Gastroesophageal sphincter (tissue), 3 donors: ENCODE data around the gene LSP1.

Experiments
- CTCF ChIP-seq, 4 experiments: fragments of 200-600 bp in 2 of 4; fragments of 450-650 bp in 2 of 4; sonication (generic) in 1 of 4; IDR thresholded peaks; one replicate each; pipeline ENCODE4 v1.5.1; 2017 to 2019; ENCODE audit warnings: antibody characterized with exemption in 4 of 4, mild to moderate bottlenecking in 2 of 4, moderate library complexity in 2 of 4
- EP300 ChIP-seq: sonication (generic); formaldehyde crosslinking; IDR thresholded peaks from one replicate; pipeline ENCODE4 v1.6.1; 2017; ENCODE audit warnings: antibody characterized with exemption, mild to moderate bottlenecking
- POLR2A ChIP-seq, 2 donors: fragments of 450-650 bp; IDR thresholded peaks; one replicate each; pipeline ENCODE4 v1.6.1; 2017; ENCODE audit warnings: antibody characterized with exemption in 2 of 2, mild to moderate bottlenecking in 2 of 2, moderate library complexity in 1 of 2

GRCh38 chr11:1843098-1843473, 9.8 kb upstream of the LSP1 start:
- TF ChIP-seq POLR2A (IDR thresholded peaks at IDR 0.05) (no peak), CTCF (IDR thresholded peaks at IDR 0.05) (no peak), EP300 (no peak)
